ENCODE results near the gene SPATA9.
"Not testable (repeated sequence)": the region's sequence is repeated elsewhere in the genome, so short reads cannot be mapped to it uniquely, and the experiment has no call there.

SPATA9 gene

DNA sequence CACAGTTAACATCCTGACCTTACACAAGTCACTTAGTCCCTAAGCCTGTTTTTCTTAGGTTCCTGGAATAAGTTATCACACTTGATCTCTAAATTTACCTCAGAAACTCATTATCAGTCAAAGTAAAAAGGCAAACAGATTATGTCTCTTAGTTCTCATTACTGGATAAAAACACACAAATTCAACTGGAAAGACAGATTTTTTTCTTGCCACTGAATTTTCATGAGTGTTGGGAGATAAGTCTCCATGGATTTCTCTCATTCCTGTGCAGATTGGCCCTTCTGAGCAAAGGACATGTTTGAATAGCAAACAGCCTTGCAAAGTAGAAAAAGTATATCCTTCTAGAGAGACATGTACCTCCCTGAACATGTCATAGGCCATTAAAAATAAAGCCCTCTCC is 10.2 kb downstream of the SPATA9 start:
- DNase-seq: no peak

DNA sequence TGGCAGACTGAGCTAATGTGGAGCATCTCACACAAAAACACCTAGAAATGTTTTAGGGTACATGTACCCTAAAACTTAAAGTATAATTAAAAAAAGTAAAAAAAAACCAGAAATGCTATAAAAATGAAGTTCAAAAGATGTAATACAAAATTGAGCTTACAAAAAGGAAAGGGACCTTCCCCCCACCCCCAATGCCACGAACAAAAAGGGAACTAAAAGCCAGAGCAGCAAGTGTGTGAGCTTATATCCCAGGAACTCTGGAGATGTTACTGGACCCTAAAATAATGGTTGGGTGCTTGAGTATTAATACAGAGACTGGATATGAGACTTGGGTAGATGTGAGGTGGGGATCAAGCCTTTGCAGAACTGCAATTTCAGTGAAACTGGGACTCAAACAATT is 11.0 kb downstream of the SPATA9 start:
- DNase-seq: no peak

DNA sequence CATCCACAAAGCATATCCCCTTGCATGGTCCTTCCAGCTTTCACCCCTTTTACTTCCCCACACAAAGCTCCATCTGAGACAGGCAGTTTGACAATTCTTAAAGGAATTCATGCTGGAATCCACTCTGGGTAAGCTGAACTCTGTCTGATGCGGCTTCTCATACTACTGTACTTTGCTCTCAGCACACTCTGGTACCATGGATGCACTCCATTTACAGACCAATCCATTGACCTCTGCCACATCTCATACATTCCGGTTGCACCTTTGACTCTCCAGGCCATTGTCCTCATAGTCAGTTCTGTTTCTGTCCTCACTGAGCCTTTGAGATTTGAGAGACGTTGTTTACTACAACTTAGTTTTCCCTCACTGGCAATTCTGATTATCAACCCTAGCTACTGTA is 12.2 kb downstream of the SPATA9 start:
- no peak for DNase-seq

DNA sequence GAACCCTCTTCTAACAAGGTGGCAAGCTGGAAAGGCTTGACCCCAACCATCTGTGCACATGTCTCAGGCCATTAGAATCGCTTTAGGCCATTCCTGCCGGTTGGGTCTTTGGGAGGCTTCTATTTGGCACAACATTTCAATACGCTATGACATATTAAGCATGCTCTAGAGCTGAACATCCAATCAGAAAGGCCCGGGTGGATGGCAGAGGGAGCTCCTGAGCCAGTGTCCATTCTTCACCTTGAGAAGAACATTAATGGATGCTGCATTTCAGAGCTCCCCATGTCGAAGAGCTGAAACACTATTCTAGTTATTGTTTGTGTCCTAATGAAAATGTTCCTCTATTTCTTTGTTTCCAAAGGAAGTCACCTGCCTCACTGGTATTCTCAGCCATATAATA is 12.8 kb downstream of the SPATA9 start:
- no peak for DNase-seq

DNA sequence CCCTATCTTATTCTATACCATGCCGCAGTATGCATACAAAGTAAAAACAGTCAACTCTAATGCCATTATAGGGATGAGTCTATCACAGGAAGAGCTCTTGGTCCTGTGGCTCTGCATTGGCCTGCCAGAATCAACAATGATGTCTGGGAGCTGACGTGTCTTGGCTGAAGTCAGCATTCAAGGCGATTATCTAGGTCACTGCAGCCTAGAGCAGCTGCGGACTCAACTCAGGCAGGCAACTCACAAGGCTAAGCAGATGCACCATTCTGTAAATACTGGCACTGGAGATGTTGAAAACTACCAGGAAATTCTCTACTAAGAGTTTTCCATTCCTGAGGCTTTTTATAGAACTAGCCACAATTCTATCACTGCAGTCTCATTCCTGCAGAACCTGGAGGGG is 13.3 kb downstream of the SPATA9 start:
- no peak for DNase-seq

DNA sequence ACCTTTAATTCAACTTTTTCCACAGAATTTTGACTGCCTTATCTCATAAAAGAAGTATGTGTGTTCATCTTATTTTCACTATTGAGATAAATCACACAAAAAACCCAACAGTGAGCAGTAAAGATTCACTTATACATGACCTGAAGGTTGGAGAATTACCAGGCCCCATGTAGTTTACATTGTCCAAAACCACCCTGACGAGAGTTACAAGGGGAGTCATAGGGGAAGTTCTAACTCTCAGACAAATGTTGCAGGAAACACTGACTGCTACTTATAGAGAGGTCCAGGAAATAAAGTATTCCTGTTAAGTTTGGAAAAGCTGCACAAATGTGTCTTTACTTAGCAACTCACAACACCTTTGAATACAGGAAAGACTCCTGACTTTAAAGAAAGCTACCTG is 14.1 kb downstream of the SPATA9 start:
- no peak for DNase-seq

DNA sequence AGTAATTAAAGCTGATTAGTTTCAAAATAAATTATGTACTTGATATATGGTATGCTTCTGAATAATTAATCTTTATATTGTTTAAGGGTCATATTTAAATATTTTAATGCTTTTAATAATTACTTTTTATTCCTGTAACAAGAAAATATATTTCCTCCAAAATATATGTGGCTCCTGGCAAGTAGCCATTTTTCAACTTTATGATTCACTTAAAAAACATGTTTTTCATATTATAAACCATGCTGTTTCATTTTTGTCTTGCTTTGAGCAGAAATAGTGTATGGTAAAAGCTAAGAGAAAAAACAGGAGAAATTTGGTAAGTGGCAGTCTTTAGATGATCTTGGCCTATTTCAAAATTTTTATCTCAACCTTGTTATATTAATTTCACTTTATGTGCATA is 14.6 kb downstream of the SPATA9 start:
- no peak for DNase-seq

DNA sequence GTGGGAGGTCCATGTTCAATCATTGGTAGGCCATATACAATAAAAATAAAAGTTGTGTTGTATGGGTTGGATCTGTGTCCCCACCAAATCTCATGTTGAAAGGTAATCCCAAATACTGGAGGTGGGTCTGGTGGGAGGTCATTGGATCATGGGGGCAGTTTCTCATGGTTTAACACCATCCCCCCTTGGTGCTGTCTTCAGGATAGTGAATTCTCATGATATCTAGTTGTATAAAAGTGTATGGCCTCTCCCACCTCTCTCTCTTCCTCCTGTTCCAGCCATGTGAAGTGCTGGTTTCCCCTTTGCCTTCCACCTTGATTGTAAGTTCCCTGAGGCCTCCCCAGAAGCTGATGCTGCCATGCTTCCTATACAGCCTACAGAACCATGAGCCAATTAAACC is 15.1 kb downstream of the SPATA9 start:
- DNase-seq: no peak

DNA sequence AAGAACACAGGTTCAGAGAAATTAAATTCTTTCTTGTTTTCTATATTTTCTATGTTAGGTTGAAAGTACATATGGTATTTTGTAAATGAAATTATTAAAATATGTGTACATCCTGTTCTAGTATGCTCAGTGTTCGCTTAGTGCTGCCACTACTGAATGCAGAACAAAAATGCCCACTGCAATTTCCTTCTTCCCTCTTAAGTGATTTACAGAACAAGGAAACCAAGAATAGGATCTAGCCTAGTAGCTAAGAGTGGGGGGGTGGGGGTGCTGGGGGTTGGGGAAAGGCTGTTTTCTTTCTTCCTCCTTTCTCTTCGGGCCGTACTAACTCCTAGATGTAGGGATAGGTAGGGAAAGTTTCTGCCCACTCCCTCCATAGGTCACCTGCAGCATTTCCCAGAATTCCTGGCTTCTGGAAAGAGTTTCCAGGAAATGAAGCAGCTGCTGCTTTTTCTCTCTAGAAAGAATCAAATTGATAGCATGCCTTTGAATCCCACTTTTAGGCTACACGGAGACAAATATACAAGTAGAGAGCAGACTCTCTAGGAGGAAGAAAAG is 15.7 kb downstream of the SPATA9 start:
- no peak for DNase-seq

DNA sequence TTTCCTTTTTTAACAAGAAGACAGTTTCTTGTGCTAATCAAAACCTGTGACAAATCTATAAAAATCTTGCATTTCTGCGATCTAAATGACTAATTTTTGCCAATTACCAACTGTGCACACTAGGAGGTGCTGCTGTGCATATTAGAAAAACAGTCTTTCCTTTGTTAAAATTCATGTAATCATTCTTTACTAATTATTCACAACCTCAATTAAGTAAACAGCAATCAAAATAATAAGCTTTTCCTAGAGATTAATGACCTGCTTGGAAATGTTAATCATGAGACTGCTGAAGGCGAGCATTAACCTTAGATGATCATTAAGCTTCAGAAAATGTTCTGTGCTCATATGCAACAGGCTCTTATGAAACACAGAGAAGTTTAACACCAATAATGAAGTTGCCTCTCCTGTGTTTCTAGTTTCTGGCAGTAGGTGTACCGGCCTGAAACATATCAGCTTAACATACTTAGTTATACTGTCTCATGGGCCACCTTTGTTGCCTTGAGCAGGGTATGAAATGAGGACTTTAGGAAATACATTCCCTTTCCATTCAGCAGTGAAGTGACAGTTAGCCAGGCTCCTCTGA is 18.5 kb downstream of the SPATA9 start:
- peak; percentile 44 for DNase-seq

DNA sequence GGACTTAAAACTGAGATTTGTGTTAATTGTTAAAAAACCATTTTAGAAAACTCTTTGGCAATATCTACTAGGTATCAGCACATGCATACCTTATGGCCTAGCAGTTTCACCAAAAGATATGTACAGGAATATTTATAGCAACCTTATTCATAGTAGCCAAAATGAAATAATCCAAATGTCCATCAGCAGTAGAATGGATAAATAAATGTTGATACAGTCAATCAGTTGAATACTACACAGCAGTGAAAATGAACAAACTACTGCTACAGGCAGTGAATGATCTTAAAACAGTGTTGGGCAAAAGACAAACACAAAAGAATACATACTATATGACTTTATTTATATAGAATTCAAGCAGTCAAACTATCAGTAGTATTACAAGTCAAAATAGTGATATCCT is 19.8 kb downstream of the SPATA9 start:
- no peak for DNase-seq

DNA sequence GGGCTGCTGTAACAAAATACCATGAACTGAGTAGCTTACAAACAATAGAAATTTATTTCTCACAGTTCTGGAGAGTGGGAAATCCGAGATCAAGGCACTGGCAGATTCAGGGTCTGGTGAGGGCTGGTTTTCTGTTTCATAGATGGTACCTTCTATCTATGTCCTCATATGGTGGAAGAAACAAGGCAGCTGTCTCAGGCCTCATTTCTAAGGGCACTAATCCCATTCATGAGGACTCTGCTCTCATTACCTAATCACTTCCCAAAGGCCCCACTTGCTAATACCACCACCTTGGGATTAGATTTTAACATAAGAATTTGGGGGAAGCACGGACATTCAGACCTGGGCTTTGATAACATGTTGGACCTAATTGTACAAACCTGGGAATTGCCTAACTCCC is 22.7 kb downstream of the SPATA9 start:
- no peak for DNase-seq

DNA sequence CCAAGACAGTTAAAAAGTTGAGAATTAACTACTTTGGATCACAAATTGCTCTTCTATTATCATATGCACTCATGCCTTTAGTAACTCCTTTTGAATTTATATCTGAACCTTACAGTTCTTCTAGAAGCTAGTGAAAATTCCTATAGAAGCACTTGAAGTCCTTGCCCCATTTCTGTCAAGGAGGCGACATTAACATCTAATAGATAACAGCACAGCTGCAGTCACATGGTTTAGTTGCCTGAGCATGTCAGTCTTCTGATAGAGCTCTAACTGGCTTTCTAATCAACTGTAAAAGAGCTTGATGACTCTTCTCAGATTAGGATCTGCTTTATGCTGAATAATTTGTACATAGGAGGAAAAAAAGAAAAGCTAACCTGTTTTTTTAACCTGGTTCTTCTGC is 27.2 kb downstream of the SPATA9 start:
- no peak for DNase-seq

DNA sequence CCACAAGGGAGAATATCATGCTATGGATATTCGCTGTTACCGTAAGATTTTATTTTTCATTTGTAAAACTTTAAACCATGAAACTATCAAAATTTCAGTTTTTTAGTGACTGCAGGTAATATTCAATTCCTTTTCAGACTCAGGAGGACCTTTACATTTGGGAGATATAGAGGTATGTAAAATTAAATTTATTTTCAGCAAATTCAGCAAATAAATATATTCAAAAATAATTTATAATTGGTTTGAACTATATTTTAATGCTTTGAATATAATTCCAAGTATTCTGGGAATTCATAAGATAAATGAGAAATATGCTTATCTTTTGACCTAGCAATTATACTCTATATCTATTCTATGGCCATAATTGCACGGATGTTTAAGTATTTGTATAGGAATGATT is 28.6 kb downstream of the SPATA9 start:
- no peak for DNase-seq

DNA sequence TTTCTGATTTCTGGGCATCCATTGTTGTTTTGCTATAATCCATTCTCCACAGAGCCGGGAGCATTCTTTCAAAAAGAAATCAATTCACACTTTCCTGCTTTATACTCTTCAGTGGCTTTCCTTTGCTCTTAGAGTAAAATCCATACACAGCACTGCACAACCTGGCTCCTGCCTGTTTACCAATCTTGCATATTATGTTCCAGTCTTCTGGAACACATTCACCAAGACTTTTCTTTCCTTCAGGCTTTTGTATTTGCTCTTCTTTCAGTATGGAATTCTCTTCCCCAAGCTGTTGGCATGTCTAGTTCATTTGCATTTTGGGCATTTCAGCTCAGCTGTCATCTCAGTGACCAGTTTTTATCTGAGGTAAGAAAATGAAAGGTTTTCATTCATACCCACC is 29.9 kb downstream of the SPATA9 start:
- DNase-seq: no peak

DNA sequence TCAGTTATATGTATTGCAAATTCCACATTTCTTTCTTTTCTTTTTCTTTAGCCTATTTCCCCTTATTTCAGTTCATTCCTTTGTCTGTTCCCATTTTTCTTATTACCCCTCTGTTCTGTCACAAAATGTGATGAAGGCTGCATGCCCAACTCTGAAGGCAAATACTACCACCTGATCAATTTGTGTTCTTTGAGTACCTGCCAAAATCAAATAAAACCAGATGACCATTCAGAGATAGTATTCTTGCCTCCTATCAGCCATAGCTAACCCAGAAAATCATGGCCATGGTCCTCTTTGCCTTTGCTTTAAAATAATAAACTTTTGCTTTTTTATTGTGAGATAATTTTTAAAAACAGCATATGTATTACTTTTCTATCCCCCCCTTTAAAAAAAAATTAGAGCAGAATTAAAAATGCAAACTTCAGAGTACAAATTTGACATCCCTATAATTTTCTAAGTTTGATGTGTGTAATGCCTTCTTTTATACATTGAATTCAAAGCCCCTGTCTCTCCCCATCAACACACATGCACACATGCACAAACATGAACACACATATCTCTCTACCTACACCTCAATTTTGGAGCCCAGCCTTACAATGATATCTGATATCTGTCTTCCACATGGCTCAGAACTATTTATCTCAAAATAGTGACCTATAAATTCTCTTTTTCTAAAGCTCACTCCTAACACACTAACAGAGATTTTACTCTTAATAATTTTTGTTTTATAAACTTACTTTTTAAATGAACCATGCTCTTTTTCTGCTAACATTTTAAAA is 32.8 kb downstream of the SPATA9 start:
- DNase-seq: no peak

DNA sequence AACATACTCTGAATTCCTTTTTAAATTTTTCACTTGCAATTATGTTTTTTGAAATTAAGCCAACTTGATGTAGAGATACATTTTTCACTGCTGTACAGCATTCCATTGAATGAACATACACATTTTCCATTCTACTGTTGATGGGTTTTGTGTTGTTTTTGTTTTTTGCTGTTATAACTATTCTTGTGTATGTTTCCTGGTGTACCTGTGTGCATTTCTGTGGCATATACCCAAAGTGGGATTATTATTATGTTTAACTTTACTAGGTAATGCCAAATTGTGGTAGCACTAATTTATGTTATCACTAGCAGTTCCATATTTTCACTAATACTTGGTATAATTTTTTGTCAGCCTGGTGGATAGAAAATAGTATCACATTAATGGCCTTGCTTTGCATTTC is 33.5 kb downstream of the SPATA9 start:
- no peak for DNase-seq

DNA sequence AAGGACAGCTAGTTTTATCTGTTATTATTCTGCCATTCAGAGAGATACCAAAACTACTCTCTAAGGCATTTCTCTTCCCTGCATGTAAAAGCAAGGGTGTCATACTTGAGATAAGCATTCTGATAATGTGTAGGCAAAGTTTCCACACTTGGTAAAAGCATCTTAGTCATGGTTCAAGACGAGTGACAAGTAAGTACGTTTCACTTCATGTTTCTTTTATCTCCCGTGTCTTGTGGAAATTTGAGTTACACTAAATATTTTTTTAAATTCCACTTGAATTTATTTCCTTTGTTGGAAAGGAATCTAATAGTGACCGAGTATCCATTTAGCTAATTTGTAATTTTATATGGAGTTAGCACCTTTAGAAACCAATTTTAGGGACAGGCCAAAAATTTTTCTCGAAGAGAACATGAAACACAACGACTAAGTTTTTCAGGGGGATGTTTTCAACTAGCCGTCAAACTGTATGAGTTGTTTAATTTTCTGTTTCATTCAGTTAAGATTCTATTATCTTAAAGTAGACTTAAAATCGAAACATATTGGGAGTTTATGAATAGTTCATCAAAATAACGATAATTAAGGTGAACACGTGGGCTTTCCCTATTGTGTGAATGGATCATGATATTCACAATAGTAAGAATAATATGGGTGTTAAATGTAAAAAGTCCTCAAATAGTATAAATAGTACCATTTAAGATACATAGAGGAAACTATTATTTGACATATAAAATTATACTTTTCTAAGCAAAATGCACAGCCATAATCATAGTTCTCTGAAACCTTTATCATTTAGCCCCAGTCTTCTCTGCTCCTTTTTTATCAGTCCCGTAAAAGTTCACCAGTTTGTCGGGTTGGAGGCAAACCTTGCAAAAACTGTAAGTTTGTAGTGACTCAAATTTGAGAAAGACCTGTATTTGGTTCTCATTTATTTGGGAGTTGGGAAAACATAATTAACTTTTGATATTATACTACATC is 34.6 kb downstream of the SPATA9 start:
- DNase-seq: no peak

DNA sequence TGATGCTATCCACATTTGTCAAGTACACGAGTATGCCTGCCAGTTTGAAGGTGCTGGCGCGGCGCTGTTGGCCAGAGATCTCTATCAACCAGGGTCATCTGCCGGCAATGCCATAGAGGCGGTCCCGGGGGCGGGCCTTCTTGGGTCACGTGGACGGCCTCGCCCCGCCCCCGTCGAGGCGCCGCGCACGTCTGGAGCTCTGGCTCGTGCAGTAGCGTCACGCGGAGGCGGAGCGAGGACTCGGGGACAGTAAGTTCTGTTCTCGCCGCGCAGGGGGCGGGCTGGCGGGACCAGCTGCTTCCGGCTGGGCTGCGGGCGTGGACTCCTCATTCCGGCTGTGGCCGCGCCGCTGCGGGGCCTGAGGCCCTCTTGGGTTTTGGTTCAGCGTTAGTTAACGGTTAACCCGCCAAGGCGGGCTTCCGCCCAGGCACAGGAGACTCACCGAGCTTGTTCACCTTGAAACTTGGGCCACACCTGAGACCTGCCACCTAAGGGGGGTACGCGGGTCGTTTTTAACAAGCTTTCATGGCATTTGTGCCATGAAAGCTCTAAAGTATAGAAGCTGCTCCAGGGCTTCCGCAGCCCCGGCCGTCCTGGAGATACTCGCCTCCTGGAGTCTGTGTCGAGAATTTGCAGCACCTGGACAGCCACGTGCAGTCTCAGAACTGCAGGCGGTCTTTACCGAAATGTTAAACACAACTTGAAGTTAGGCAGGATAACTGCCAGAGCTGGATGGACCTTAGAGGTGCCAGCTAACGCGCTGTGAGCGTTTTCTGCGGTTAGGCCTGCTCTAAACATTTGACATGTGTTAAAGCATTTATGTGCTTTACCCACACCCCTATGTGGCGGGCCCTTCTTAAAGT is 36.0 kb downstream of the SPATA9 start, which contains the start of gene RFESD:
TSS of gene RFESD (plus strand) at position 209 of the 863 bp plus-strand sequence. CDS start 5,495 bp downstream, outside the sequence.
- DNase-seq: peak; percentile 98

DNA sequence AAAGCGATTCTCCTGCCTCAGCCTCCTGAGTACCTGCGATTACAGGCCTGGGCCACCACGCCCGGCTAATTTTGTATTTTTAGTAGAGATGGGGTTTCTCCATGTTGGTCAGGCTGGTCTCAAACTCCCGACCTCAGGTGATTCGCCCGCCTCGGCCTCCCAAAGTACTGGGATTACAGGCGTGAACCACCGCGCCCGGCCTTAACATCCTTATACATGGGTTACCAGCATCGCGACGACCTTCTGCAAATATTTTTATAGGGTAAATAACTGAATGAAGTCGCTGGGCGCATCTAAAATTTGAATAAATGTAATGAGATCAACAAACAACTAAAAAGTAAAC is 36.6 kb downstream of the SPATA9 start:
- DNase-seq: not testable (repeated sequence)

DNA sequence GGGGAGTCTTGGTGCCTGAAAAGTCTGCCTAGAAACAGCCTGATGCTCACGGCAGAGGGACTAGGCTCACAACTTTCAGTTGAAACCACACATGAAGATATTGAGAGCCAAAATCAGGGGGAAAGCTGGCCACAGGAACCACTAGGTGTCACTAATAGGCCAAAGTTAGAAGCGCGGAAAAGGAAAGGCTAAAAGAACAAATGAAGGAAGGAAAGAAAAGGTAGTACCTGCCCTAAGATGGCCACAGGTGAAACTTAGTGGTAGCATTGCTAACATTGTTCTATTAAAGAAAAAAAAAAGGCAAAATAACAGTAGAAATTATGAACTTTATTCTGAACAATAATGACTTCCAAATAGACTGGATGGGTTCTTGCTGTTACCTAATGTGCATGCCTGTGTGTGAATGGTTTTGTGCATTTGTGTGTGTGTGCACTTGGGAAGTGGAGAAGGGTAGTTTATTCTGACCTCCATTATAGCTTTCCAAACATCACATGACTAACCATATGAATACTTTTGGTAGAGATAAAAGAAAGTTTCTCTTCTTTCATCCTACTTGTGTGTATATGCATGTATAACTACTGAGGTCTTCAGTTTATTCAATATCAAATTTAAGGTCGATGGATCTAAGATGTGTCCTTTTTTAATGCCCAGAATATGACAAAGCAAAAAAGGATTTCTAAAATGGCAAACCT is 38.3 kb downstream of the SPATA9 start:
- DNase-seq: peak; percentile 63

DNA sequence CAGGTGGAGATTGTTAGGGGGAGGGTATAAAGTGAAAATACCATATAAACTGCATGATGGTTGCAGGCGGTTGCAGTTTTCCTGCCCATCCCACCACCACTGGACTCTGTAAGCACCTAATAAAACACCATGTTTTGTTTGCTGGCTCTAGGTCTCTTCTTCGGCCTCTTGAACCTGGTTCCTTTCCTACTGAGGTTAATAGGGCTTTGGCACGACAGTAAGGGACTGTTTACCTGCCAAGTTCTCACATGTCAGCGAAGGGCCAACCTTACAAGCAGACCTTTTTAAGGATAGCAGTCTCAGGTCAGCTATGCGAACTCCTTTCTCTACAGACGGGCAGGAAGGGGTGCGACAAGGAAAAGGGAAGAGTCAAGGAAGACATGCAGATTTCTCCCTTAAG is 39.6 kb downstream of the SPATA9 start:
- DNase-seq: no peak
